GM08714 (cell line): ENCODE results near the gene TFDP2.
A peak's percentile ranks its signal among the peaks of the same experiment; 100 is the strongest.
"Not testable (repeated sequence)": the region's sequence is repeated elsewhere in the genome, so short reads cannot be mapped to it uniquely, and the experiment has no call there.

Experiments
- H3K4me3 ChIP-seq: fragments of 200-500 bp; sonication (Bioruptor generic); 2 replicates; pipeline ENCODE4 v1.5.1; 2014; ENCODE audit warnings: mild to moderate bottlenecking, low read length, inconsistent platforms
- ZNF274 ChIP-seq: IDR thresholded peaks from 2 replicates; pipeline ENCODE4 v1.6.1; 2012; ENCODE audit warnings: mild to moderate bottlenecking, low read depth, low read length

TFDP2 gene

GRCh38 chr3:142148044-142148791, 1.1 kb downstream of the TFDP2 start:
- peak overlapping the region; percentile 70 for H3K4me3 ChIP-seq
- no peak for TF ChIP-seq ZNF274

GRCh38 chr3:142144587-142144986, 4.8 kb downstream of the TFDP2 start:
- H3K4me3 ChIP-seq: not testable (repeated sequence)

GRCh38 chr3:142140608-142141285, 8.6 kb downstream of the TFDP2 start:
- not testable (repeated sequence) for H3K4me3 ChIP-seq

- not testable (repeated sequence) for H3K4me3 ChIP-seq
Measured at GRCh38 chr3:142137089-142137488, 12.3 kb downstream of the TFDP2 start.

- H3K4me3 ChIP-seq: no peak overlapping the region
- TF ChIP-seq ZNF274: no peak
Measured at GRCh38 chr3:142134799-142135325, 14.5 kb downstream of the TFDP2 start.

- TF ChIP-seq ZNF274: no peak
- H3K4me3 ChIP-seq: no peak overlapping the region
Measured at GRCh38 chr3:142129516-142130171, 19.7 kb downstream of the TFDP2 start.

- TF ChIP-seq ZNF274: no peak
- no peak overlapping the region for H3K4me3 ChIP-seq
Measured at GRCh38 chr3:142127941-142128658, 21.2 kb downstream of the TFDP2 start.

- TF ChIP-seq ZNF274: no peak
- no peak overlapping the region for H3K4me3 ChIP-seq
Measured at GRCh38 chr3:142124243-142124642, 25.1 kb downstream of the TFDP2 start.

GRCh38 chr3:142120707-142121106, 28.6 kb downstream of the TFDP2 start:
- no peak for TF ChIP-seq ZNF274
- H3K4me3 ChIP-seq: no peak overlapping the region

- TF ChIP-seq ZNF274: no peak
- no peak overlapping the region for H3K4me3 ChIP-seq
Measured at GRCh38 chr3:142118911-142119310, 30.4 kb downstream of the TFDP2 start.

GRCh38 chr3:142117056-142117851, 32.1 kb downstream of the TFDP2 start:
- no peak for TF ChIP-seq ZNF274
- no peak overlapping the region for H3K4me3 ChIP-seq

GRCh38 chr3:142115867-142116668, 33.3 kb downstream of the TFDP2 start:
- H3K4me3 ChIP-seq: no peak overlapping the region
- no peak for TF ChIP-seq ZNF274

GRCh38 chr3:142112601-142113000, 36.7 kb downstream of the TFDP2 start:
- TF ChIP-seq ZNF274: no peak
- no peak overlapping the region for H3K4me3 ChIP-seq

GRCh38 chr3:142106548-142106947, 42.8 kb downstream of the TFDP2 start:
- TF ChIP-seq ZNF274: no peak
- H3K4me3 ChIP-seq: no peak overlapping the region
